ENCODE results near the gene IGSF3. TPM values are rescaled to one million over a fixed set of nuclear protein-coding genes. Genes with fewer than 3 reads are reported as not detected.
"Not testable (repeated sequence)": the region's sequence is repeated elsewhere in the genome, so short reads cannot be mapped to it uniquely, and the experiment has no call there.

The IGSF3 gene
- total and polyA plus RNA-seq, 2 of the 8 experiments (the other 6 are each of a cell fraction or from before 2014, with no cell fraction given): 30.0 to 32.2 TPM

DNA sequence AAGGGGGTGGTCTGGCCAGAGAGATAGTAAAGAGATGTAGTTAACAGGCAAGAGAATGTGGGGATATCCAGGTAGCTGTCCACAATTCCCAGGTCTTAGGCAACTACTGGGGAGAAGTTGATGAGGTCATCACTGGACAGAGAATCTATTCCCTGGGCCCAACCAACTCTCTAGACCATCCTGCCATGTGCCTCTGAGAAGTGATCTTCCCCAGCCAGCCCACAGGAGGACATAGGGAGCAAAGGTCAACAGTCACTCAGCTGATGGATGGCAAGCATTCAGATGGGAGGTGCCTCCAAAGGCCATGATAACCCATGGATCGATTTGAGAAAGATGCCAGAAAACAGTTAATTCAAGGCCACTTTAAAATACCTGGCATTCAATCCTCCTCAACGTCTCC is 36.0 kb downstream of the IGSF3 start:
- not testable (repeated sequence) for H4K8ac ChIP-seq (ENCODE audit: extremely low read depth, insufficient read depth, low read length); H2BK15ac ChIP-seq (ENCODE audit: low read length); H4K91ac ChIP-seq (replicated peaks; ENCODE audit: insufficient read length, low read length); H3K4me2 ChIP-seq (ENCODE audit: insufficient read depth in 1 of 2, low read depth in 2 of 2, low read length in 2 of 2); H2AFZ ChIP-seq (ENCODE audit: low read length); H2AK5ac ChIP-seq (ENCODE audit: low read depth, low read length); H4K20me1 ChIP-seq (replicated peaks in 1 of 2; ENCODE audit: control insufficient read depth in 1 of 2, insufficient read depth in 2 of 2, low read length in 2 of 2); H2BK12ac ChIP-seq (ENCODE audit: low read depth, low read length); H3K23ac ChIP-seq (ENCODE audit: insufficient read length); H3K9me3 ChIP-seq (ENCODE audit: insufficient read depth in 2 of 2, low read depth in 1 of 2, low read length in 1 of 2); H3K36me3 ChIP-seq (ENCODE audit: control insufficient read depth in 2 of 4, insufficient read depth in 4 of 4, low read length in 3 of 4); H3K4ac ChIP-seq (replicated peaks; ENCODE audit: insufficient read length, low read depth, low read length); FAIRE-seq; H3K27ac ChIP-seq (ENCODE audit: low read depth, low read length); H3K79me1 ChIP-seq (ENCODE audit: low read depth, low read length); H3K18ac ChIP-seq (ENCODE audit: extremely low read depth, low read length); H3K4me3 ChIP-seq (ENCODE audit: extremely low read depth in 1 of 4, insufficient read depth in 2 of 4, low read depth in 3 of 4, low read length in 4 of 4); H3K9ac ChIP-seq (replicated peaks in 1 of 4; ENCODE audit: extremely low read depth in 1 of 4, low read depth in 3 of 4, low read length in 3 of 4); H2BK20ac ChIP-seq (ENCODE audit: low read length); DNase-seq (ENCODE audit: low read depth in 1 of 2, low spot score in 2 of 2); H3K79me2 ChIP-seq (ENCODE audit: control insufficient read depth in 1 of 2, insufficient read depth in 2 of 2, low read length in 2 of 2); H3K14ac ChIP-seq (ENCODE audit: insufficient read length); H4K5ac ChIP-seq (ENCODE audit: insufficient read length, low read depth, low read length); H3K56ac ChIP-seq (replicated peaks; ENCODE audit: insufficient read length, low read depth, low read length); H2BK5ac ChIP-seq (ENCODE audit: low read depth, low read length); H3K23me2 ChIP-seq (ENCODE audit: low read depth, low read length); H3K27me3 ChIP-seq (replicated peaks in 1 of 4; ENCODE audit: control insufficient read depth in 3 of 4, extremely low read depth in 1 of 4, insufficient read depth in 3 of 4, low read length in 3 of 4); H2BK120ac ChIP-seq (replicated peaks; ENCODE audit: low read depth, low read length)
- CTCF ChIA-PET (ENCODE audit: partially characterized antibody): interaction anchor here (0.6 to 2.4 kb wide), 5 partner anchors 18 to 108 kb away, joined by 3 to 9 read pairs (median 4); no protein-coding TSS in a partner anchor
- POLR2A ChIA-PET (ENCODE audit: partially characterized antibody): interaction anchor here (1.7 kb wide), 1 partner anchor 11 kb away, joined by 4 read pairs; no protein-coding TSS in a partner anchor
- H3K4me1 ChIP-seq (replicated peaks in 1 of 4; ENCODE audit: control insufficient read depth in 3 of 4, insufficient read depth in 4 of 4, low read length in 3 of 4): peaks cover 6 to 17% (median 11%) of the 10 kb centered on the region in 4 experiments; a peak in 6 of 7 replicates
- WGBS, 2 experiments (ENCODE audit: extremely low coverage in 1 of 2, insufficient coverage in 1 of 2, insufficient read length in 1 of 2, insufficient replicate concordance in 2 of 2, low coverage in 1 of 2, low lambda C conversion rate in 2 of 2, missing lambda C conversion rate in 1 of 2): 91% methylated on average over 2 of the region's 2 CpGs; no CpG with 5 or more reads in 1 of the 2 experiments

Measured in H1 (cell line).